Medulla oblongata (tissue), 1 donor: ENCODE data around the gene TMEM134.

Experiments
- DNase-seq: peaks from one replicate; pipeline ENCODE4 v3.0.0-alpha.2; 2015; ENCODE audit errors: extremely low spot score

TMEM134 gene

DNA sequence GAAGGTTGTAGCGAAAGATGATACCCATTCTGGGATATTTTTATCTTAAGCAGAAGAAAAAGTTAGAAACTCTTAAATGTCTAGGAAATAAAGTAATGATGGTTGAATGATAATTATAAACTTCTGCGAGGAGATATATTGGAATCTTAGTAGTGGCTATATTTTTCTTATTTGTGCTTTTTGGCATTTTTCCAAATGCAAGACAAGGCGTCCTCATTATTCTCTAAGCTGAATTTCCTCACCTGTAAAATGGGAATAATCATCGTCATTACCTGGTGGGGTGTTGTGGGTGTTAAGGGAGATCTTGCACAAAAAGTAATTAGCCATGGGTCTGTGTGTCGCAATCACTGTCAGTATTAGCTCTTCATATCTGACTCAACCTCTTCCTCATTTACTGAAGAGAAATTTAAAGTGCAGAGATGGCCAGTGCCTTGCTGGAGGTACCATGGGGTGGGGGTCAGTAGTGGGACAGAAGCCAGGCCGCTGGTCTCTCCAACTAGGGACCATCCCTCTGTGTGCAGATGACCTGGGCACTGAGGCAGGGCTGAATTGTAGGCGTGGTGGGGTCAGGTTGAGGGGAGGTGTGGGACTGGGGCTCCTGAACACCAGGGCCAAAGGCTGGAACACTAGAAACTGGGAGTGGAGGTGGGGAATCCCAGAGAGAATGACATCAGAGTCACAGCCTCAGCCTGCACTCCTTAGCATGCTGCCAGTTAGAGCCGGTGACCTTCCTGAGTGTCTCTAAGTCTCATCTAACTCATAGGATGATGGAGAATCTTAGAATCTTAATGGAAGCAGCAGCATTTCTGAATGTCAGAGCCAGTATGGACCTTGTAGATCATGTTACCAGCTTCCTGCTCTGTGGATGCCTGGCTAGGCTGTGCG lies 32.0 kb upstream of the TMEM134 start:
- no peak for DNase-seq

DNA sequence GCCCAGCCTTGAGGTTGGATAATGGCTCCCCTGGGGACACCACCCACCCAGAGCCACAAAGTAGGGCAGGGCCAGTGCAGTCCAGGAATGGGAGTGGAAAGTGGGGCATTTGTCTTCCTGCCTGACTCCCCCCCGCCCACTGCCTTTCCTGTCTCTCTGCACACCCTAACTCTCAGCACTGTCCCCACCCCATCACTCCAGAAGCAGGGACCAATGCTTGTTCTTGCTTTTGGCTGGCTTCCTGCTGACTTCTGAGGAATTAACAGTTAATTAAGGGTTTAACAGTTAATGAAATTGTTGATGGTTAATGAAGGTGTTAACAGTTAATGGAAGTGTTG lies 31.4 kb upstream of the TMEM134 start:
- no peak for DNase-seq

DNA sequence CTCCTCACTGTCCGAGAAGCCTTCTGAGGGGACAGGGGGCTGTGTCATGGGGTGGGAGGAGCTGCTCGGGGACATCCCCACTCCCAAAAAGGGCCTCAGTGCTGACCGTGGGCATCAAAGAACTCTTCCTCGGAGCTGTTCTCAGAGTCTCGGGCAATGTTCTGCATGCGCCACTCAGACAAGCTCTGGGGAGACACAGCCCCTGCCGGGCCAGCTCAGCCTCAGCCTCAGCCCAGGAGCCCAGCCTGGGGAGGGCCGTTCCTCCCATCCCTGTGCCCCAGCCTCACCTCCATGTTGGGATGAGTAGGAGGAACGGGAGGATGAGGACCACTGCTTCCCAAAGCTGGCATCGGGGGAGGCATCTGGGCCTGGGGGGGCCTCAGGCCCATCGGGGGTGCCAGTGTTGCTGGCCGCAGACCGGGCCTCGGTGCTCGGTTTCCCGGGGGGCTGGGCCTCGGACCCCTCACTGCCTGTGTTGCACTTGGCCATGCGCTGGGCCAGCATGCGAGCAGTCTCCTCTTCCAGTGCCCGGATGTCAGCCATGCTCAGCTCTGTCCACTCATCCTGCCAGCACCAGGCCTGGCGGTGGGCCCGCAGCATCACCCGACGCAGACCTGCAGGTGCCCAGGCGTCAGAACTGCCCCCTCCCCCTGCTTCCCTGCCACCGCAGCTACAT lies 30.9 kb upstream of the TMEM134 start:
- DNase-seq = no peak

DNA sequence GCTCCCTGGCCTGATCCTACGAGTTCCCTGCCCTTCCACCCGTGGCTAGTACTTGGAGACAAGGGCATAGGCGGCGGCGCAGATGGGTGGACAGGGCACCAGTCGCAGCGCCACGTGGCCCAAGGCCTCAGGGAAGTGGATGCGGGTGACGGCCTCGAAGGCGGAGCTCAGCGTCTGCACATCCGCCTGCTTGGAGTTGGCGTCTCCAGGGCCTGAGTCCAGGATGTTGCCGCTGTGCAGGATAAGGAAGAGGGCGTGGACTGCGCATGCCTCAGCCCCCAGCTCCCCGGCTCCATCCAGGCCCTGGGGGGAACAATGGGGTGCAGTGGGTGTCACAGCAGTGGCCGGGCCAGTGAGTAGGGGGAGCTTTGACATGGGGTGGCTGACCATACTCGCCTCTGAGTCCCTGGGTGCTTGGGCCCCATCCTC lies 29.5 kb upstream of the TMEM134 start:
- no peak for DNase-seq

DNA sequence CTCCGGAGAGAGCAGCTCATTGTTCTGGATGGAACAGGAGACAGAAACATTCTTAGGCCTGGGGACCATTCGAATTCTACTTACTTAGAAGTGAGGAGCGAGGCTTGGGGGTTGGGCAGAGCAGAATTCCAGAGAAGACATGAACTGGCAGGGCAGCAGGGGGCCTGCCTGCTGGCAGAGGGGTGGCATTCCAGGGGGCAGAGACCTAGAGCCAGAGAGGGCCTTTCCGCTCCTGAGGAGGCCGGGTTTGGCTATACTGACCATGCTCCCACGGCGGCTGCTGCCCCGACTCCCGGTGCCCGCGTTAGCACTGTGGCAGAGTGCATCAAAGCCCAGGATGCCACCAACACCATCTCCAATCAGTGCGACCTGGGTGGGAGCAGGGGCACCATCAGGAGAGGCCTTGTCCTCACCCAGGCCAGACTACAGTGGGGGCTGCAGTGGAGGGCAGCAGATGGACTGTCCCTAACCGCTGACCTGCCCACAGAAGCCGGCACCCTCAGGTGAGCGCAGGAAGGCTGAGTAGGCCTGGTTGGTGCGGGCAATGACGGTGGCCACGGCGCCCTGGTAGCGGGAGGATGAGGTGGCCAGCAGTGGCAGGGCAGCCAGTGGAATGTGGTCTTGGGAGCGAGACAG lies 28.7 kb upstream of the TMEM134 start:
- DNase-seq = no peak

DNA sequence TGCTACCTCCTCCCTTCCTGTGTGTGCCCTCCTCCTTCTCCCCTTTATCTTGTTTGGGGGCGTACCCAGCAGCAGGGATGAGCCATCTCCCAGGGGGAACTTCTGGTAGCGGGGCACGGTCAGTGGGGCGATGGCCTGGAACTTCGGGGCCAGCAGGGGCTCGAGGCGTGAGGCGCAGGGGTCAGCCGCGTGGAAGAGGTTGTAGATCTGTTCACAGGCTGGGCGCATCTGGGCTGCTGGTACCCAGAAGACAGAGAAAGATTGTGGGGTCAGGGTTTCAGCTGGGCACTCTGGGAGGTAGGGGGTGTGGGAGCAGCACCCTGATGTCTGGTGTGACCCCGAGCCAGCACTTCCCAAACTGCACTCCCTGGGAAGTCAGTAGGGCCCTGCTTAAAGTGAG lies 27.1 kb upstream of the TMEM134 start:
- DNase-seq = no peak

DNA sequence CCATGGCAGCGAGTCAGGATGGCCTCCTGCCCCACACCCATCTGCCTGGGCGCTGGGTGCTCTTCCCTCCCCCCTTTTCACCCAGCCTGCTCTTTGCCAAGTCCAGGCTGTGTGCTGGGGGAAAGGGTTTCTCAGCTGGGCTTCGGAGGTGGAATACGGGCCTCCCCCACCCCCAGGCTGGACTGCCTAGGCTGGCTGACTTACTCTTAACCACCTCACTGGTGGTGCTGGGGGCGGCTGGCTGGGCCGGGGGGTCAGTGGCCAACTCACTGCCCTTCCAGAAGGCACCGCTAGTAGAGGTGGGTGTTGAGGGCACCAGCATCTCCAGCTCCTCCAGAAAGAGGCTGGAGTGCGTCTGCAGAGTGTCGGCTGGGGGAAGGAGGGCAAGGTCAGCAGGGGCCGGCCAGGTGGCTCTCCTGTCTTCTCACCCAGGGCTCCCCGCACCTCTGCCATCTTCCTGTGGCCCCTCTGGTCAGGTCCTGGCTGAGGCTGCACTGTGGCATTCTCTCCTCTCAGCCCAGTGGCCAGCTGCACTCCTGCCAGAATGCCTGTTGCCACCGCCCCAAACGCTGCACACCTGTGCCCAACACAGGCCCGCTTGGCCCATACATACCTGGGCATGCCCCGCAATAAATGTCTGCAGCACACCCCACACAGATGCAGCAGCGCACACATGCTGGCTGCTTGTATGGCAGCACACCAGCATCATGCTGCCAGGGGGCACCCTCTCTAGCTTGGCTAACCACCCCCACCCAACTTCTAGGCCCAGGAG lies 26.4 kb upstream of the TMEM134 start:
- DNase-seq = no peak

DNA sequence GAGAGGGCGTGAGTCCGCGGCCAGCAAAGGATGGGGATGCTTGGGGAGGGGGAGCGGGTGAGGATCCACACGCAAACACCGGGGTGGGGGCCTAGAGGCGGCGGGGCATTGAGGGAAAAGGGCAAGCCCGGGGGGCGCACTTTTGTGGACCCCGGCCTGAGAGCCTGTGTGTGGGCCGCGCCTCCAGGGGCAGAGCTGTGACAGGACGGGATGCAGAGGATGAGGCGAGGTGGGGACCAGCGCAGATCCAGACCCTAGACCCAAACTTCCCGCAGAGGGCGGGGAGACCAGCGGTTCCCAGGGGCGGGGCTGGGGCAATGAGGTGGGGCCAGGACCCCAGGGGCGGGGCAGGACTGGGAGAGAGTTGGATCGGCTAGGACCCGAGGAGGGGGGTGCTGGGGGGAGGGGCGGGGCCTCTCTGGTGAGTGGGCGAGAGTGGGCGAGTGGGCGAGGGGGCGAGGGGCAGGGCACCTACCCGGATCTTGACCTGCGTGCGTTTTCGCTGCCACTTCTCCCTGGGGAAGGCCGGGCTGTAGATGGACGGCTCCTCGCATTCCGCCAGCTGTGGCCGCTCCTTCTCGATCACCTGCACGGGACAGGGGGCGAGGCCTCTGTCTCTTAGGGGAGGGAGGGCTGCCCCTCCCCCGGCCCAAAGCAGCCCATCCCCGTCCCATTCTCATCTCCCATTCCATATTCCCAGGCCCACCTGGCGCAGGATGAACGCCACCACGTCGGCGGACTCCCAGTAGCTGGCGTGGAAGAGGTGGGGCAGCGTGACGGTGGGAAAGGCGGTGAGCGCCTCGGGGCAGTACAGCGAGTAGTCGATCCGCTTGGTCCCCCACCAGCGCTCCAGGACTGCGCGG lies 25.6 kb upstream of the TMEM134 start:
- DNase-seq = no peak

DNA sequence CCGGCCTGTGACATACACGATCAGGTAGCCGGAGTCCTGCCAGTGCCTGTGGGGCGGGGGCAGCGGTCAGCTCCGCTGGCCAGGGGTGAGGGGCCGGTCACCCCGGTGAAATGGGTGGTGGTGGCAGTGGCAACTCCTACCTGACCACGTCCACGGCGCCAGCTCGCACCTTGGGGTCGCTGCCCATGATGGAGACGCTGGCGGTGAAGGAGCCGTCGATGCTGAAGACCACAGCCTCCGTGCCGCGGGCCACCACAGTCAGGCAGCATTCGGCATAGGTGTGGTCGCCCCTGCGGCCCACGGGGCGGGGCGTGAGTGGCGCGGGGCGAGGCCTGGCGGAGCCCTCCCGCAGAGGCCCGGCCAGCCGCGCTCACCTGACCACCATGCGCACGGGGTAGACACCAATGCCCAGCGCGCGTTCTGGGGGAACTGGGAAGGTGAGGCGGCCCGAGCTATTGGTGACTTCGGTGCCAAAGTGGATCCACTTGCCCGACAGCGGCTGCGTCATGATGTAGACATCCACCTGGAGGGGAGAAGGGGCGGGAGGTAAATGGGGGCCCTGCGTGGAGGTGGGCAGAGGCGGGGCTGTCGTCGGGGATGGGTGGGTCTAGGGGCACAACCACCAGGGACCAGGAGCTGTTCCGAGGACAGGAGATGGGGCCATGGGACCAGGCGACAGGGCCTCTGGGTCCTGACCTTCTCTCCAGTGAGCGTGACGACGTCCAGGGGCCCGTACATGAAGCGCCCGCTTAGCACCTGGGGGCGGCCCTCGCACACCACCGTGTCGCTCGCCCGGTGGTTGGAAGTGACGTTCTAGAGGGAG lies 24.7 kb upstream of the TMEM134 start:
- no peak for DNase-seq

DNA sequence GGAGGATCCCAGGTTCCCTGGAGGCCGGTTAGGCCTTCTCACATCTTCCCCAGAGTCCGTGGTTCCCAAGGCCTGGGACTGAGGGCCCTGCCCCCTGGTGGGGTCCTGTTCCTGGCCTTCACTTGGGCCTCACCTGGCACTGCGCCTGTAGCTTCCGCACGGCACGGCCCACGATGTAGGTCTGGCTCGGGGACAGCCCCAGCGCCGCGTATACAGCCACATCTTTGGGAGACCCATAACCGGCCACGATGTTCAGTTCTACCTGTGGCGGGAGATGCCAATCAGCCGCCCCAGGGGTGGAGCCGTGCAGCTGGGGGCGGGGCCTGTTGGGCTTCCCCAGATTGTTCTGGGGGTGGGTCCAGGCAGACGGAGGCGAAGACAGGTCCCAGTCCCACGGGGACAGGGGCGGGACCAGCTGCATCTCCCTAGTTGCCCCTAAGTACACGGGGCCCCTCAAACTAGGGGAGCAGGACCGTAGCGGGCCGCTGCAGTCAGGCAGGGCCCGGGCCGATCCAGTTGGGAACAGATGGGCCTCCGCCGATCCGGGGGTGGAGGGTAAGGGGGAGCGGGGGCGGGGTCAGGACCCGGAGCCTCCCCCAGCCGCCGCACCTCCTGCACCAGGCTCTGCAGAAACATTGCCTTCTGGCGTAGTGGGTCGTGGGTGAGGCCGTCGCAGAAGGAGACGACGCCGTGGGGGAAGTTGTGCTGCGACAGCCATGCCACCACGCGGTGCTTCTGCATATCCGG lies 23.9 kb upstream of the TMEM134 start:
- no peak for DNase-seq

DNA sequence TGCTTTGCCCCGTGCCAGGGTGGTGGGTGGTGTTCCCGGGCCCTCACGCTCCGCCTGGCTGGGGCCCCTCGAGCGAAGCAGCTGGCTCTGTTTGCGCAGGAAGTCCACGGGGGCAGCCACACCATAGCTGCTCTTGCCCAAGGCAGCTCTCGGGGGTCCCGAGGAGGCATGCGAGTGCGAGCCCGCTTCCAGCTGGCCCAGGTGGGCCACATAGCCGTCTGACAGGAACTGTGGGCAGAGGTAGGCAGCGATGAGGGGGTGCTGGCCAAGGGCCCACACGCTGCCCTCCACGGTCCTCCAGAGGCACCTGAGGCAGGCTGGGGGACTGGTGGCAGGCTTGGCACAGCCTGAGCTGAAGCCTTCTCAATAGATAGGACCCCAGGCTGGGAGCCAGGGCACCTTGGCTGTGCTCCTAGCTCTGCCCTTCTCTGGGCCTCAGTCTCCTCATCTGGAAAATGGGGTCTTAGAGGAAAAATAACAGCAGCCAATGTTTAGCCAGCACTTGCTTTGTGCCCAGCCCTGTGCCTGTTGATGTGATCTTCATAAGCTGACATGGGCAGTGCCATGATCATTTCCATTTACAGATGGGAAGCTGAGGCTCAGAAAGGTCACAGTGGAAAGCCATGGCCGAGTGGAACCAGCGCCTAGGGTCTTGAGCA lies 23.1 kb upstream of the TMEM134 start:
- DNase-seq = no peak

DNA sequence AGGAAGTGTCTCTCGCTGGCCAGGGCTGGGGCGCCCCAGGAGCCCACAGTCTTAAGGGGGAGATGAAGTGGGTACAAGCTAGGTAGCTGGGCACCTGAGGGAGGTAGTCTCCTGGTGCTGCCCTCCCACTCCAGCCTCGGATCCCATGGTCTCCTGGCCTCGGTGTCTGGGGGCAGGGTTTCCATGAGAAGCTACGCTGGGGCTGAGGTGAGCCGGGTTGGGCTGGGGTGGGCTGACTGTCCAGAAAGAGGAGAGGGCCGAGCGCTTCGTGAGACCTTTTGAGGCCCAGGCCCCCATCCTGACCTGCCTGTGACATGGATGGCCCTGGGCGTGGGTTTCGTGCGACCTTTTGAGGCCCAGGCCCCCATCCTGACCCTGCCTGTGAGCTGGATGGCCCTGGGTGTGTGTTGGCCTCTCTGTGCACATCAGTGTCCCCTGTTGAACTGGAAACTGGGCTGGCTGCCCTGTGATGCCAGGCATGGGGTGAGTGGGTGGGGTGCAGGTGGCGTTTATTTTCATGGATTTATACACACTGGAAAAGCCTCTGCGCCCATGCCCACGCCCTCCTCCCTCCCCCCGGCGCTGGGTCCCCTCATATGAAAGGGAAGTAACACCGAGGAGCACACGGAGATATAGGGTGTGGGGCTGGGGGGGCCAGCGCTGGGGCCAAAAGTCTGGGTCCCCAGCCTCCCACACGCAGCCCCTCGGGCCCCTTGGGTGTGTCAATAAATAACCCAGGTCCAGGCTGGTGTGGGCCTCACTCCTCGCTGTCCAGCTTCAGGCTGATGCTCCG lies 22.4 kb upstream of the TMEM134 start:
- no peak for DNase-seq

DNA sequence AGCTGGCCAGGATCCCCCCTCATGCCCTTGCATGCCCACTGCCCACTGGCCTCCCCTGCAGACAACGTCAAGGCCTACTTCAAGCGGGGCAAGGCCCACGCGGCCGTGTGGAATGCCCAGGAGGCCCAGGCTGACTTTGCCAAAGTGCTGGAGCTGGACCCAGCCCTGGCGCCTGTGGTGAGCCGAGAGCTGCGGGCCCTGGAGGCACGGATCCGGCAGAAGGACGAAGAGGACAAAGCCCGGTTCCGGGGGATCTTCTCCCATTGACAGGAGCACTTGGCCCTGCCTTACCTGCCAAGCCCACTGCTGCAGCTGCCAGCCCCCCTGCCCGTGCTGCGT lies 21.6 kb upstream of the TMEM134 start:
- DNase-seq = no peak

DNA sequence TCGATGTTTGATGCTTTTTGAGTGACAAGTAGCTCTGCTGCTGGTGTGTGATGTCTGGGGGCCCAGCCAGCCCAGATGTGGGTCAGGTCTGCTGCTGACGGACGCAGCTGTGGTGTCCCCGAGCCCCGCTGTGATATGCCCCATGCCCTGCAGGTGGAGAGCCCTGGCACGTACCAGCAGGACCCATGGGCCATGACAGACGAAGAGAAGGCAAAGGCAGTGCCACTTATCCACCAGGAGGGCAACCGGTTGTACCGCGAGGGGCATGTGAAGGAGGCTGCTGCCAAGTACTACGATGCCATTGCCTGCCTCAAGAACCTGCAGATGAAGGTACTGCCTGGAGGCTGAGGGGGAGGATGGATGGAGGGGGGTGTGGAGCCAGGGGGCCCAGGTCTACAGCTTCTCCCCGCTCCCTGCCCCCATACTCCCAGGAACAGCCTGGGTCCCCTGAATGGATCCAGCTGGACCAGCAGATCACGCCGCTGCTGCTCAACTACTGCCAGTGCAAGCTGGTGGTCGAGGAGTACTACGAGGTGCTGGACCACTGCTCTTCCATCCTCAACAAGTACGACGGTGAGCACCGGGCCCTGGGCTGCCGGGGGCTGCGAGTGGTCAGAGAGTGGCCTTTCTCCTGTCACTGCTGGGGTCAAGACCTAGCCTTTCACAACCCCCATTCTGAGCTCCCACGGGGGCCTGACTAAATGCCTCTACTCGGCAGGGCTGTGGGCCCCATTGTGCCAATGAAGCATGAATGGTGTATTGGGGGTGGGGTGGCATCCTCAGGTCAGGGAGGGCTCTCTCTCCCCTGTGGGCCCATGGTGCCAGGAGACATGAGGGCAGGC lies 21.1 kb upstream of the TMEM134 start:
- no peak for DNase-seq

DNA sequence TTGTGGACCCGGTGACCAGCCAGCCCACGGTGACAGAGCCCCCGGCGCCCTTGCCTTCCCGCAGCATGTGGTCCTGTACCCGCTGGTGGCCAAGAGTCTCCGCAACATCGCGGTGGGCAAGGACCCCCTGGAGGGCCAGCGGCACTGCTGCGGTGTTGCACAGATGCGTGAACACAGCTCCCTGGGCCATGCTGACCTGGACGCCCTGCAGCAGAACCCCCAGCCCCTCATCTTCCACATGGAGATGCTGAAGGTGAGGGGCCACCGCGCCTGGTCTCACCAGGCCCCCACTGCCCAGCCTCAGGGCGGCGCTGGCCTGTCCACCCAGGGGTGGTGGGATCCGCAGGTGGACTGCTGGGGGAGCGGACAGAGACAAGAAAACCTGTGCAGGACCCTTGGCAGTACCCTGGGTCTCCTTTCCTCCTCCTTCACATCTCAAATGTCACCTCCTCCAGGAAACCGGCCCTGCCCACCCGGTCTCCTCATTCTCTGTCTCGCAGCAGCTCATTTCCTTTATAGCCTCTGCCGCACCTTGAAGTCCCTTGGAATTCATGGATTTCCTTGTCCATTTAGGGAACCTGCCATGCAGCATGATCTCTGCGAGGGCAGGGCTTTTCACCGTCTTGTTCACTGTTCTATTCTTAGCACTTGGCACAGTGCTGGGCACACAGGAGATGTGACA lies 20.3 kb upstream of the TMEM134 start:
- no peak for DNase-seq

DNA sequence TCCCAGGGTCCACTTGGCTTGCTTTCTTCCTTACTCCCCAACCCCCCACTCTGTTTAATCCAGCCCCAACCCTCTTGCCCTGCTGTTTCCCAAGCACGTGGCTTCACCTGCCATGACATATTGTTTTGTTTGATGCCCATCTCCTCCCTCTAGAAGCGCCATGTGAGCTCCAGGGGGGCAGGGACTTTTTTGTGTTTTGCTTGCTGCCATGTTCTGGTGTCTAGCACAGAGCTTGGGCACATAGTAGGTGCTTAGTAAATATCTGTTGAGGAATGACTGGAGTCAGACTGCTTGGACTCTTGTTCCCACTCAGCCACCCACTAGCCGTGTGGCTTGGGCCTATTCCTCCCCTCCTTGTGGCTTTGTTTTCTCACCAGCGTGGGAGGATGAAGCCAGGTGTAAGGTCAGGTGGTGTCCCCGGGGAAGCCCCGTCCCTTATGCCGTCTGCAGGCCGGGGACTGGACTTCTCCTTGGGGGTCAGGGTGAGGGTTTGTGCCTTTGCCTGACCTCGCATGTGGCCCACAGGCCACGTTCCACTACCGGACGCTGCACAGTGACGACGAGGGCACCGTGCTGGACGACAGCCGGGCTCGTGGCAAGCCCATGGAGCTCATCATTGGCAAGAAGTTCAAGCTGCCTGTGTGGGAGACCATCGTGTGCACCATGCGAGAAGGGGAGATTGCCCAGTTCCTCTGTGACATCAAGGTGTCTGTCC lies 17.6 kb upstream of the TMEM134 start:
- DNase-seq = no peak
